Stimulated activated naive B cell treated with anti-CD40 and anti-IgM and Interleukin-4, amounts not matched to agents 10 μg/mL and 1 μg/mL and 100 μg/mL, for 72 hours (primary cell): ENCODE results near the gene FAAP20.

Experiments used
- ATAC-seq, 2 donors: fragments of 150-1000 bp; cut with Tn5 transposase; replicated peaks; 2 replicates each; pipeline ENCODE4 v1.10.0; 2021; ENCODE audit warnings: moderate library complexity in 1 of 2
- DNase-seq: peaks from one replicate; pipeline ENCODE4 v3.0.0; 2021
- H3K27ac Mint-ChIP-seq: one replicate; pipeline ENCODE4 v1.8.0; 2022; ENCODE audit warnings: mild to moderate bottlenecking, mixed read lengths
- H3K27me3 Mint-ChIP-seq, 2 donors: one replicate each; pipeline ENCODE4 v1.8.0; 2022; ENCODE audit warnings: mixed read lengths in 2 of 2
- H3K36me3 Mint-ChIP-seq, 2 donors: one replicate each; pipeline ENCODE4 v1.8.0; 2022; ENCODE audit warnings: mixed read lengths in 2 of 2, mild to moderate bottlenecking in 1 of 2
- H3K4me1 Mint-ChIP-seq, 2 donors: one replicate each; pipeline ENCODE4 v1.8.0; 2022; ENCODE audit warnings: mixed read lengths in 2 of 2, mild to moderate bottlenecking in 1 of 2
- H3K4me3 Mint-ChIP-seq, 2 donors: one replicate each; pipeline ENCODE4 v1.8.0; 2022; ENCODE audit warnings: mild to moderate bottlenecking in 2 of 2, mixed read lengths in 2 of 2, moderate library complexity in 1 of 2
- H3K9me3 Mint-ChIP-seq, 2 donors: one replicate each; pipeline ENCODE4 v1.8.0; 2022; ENCODE audit warnings: mixed read lengths in 2 of 2, mild to moderate bottlenecking in 1 of 2

FAAP20 gene

DNA sequence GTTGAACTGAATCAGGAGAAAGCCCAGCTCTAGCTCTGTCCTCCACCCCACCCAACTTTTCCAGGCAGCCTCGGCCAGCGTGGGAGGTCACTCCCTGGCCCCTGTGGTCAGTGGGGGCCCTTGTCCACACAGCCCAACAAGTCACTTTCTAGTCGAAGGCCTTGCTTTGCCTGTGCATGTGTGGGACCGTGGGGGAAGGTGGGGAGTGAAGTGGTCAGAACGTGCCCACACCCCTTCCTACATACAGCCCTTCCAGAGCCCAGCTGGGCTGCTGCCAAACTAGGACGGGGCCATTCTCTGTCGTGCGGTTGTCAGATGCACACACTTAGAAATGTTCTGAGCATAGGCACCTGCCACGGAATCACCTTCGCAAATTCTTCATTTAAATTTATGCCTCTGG, 18.0 kb downstream of the FAAP20 start:
- Mint-ChIP-seq H3K36me3 (peaks cover 25 to 47% of the 10 kb centered on the region in 2 donors), H3K27ac (no peak overlapping the region), H3K27me3 (no peaks in the 10 kb centered on the region), H3K4me3 (no peak overlapping the region), H3K9me3 (no peaks in the 10 kb centered on the region), H3K4me1 (peaks cover 0 to 8% of the 10 kb centered on the region in 2 donors)
- DNase-seq (no peak), ATAC-seq (no peak)

DNA sequence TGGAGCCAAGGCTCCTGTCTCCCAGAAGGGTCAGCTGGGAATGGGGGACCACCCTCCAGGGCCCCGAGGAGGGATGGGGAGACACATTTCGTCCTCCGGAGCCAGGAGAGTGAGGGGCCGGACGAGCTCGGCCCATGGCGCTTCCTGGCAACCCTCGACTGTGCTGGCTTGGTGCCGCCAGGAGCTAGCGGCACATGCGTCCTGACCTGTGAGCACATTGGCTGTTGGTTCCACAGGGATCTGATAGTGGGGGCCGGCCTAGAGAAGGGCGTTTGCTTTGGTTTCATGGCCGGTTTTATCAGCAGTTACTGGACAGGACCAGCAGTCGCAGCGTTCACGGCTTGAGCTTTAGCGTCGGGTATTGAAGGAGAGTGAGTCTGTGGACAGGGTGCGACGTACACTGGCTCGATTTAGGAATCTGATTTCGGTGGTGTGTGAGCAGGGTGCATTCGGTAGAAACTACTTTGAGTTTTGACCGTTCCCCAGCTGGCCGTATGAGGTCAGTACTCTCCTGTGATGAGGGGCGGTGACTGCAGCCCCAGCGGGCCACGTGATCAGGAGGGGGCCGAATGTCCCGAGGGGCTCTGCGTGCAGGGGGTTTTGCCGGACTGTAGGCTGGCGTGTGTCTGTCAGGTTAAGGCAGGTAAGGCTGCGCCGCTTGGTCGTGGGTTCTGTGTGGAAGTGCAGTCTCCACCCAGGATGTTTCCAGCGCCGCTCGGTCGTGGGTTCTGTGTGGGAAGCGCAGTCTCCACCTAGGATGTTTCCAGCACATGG, 18.7 kb downstream of the FAAP20 start:
- no peaks in the 10 kb centered on the region for H3K27me3 Mint-ChIP-seq
- ATAC-seq, result no peak
- no peak overlapping the region for H3K27ac Mint-ChIP-seq
- H3K9me3 Mint-ChIP-seq, result no peaks in the 10 kb centered on the region
- peaks cover 27 to 50% of the 10 kb centered on the region in 2 donors for H3K36me3 Mint-ChIP-seq
- H3K4me3 Mint-ChIP-seq, result no peak overlapping the region
- DNase-seq, result no peak
- peaks cover 0 to 8% of the 10 kb centered on the region in 2 donors for H3K4me1 Mint-ChIP-seq

DNA sequence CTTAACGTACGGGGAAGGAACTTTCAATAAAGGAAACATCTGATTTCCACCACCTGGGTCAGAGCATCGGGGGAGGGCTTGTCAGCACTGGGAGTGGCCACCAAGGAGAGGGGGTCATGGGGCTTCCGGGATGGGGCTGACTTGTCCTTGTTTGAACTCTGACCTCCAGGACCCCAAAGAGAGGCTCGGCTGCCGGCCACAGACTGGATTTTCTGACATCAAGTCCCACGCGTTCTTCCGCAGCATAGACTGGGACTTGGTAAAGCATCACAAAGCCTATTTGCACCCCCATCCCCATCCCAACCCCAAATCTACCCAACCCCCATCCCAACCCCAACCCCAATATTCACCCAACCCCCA, 19.5 kb downstream of the FAAP20 start:
- H3K9me3 Mint-ChIP-seq, result no peaks in the 10 kb centered on the region
- H3K27ac Mint-ChIP-seq, result no peak overlapping the region
- no peaks in the 10 kb centered on the region for H3K27me3 Mint-ChIP-seq
- H3K36me3 Mint-ChIP-seq, result peaks cover 30 to 44% of the 10 kb centered on the region in 2 donors
- DNase-seq, result no peak
- ATAC-seq, result no peak
- peaks cover 0 to 8% of the 10 kb centered on the region in 2 donors for H3K4me1 Mint-ChIP-seq
- H3K4me3 Mint-ChIP-seq, result no peak overlapping the region

DNA sequence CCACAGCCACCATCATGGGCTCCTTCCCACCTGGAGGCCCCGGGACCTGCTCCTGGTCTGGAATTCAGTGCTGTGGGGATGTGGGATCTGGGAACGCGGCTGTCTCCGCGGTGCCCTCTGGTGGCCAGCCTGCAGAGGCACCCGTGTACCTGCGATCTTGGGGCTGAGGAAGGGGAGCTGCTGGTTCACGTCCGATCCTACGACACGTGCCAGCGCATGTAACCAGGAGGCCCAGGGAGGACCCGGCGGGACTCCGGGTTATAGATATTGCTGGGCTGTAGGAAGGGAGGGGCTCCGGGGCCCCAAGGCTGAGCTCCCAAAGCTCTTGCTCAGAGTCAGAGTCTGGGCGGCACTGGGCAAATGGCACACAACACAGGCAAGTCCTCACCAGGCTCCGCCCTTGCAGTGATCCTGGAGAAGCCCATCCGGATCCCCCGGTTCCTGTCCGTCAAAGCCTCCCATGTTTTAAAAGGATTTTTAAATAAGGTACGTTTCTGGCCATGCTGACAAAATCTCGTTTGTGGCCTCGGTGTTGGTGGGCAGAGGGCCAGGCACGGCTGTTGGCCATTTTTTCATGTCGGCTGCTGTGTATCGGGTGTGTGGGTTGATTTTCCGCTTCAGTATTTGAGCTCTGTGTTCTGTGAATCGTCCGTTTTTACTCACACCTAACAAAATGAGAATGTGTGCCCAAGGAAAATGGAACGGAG, 20.1 kb downstream of the FAAP20 start:
- no peaks in the 10 kb centered on the region for H3K9me3 Mint-ChIP-seq
- peaks cover 0 to 8% of the 10 kb centered on the region in 2 donors for H3K4me1 Mint-ChIP-seq
- DNase-seq (no peak), ATAC-seq (peak; percentile 65)
- no peaks in the 10 kb centered on the region for H3K27me3 Mint-ChIP-seq
- H3K27ac Mint-ChIP-seq, result no peak overlapping the region
- peaks cover 30 to 38% of the 10 kb centered on the region in 2 donors for H3K36me3 Mint-ChIP-seq
- peak overlapping the region in 1 of 2 donors; percentile 57 for H3K4me3 Mint-ChIP-seq

DNA sequence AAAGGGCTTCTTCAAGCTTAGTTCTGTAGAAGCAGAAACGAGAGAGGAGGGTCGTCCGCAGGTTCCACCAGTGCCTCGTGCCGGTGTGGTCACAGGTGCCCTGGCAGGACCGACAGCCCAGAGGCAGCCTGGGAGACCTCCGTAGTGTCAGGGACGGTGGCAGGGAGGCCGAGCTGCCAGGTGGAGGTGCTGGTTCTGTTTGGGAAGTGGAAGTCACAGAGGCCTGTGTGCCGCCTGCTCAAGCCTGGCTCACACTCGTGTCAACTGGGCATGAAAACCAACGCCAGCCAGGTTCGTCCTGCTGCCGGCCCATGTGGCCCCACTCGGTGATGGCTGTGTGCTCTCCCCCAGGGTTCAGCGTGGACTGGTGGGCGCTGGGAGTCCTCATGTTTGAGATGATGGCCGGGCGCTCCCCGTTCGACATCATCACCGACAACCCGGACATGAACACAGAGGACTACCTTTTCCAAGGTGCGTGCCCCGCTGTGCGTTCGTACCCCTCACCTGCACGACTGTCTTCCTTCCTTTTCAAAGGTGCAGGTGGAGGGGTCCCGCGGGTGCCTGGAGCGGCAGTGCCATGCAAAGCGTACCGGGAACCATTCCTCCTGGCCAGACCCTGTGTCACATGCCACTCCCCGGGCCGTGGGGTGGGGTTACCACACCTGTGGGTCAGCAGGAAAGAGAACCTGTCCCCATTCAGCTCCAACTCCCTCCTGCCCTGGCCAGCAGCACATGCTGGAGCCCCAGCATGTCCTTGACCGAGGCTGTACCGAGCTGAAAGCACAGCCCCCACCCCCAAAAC, 20.8 kb downstream of the FAAP20 start:
- Mint-ChIP-seq H3K27ac (peak overlapping the region; percentile 51), H3K4me3 (no peak overlapping the region), H3K27me3 (no peaks in the 10 kb centered on the region), H3K4me1 (peaks cover 0 to 8% of the 10 kb centered on the region in 2 donors), H3K9me3 (no peaks in the 10 kb centered on the region), H3K36me3 (peaks cover 30 to 36% of the 10 kb centered on the region in 2 donors)
- ATAC-seq (peak in 1 of 2 donors; percentile 14), DNase-seq (no peak)

DNA sequence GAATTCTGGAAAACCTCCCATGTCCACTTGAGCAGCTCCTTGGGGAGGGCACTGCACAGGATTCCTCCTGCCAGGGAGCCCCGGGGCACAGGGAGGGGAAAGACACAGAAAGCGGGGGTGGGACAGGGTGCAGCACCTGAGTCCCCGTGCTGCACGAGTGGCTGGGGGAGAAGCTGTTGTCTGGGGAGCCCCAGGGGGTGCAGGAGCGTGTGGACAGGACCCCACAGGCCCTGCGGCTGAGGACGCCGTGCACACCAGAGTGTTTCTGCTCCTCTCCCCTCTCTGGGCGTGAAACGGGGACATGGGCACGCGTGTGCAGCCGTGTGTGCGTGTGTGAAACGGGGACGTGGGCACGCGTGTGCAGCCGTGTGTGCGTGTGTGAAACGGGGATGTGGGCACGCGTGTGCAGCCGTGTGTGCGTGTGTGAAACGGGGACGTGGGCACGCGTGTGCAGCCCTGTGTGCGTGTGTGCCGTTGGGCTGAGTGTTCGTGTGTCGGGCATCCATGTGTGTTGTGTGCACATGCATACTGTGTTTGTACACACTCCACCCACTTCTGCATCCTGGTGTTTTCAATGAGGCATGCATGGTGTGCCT, 21.9 kb downstream of the FAAP20 start:
- H3K4me1 Mint-ChIP-seq, result peaks cover 0 to 8% of the 10 kb centered on the region in 2 donors
- no peak overlapping the region for H3K27ac Mint-ChIP-seq
- no peak for ATAC-seq
- DNase-seq, result no peak
- H3K4me3 Mint-ChIP-seq, result no peak overlapping the region
- H3K36me3 Mint-ChIP-seq, result peaks cover 25 to 33% of the 10 kb centered on the region in 2 donors
- H3K9me3 Mint-ChIP-seq, result no peaks in the 10 kb centered on the region
- H3K27me3 Mint-ChIP-seq, result no peaks in the 10 kb centered on the region

DNA sequence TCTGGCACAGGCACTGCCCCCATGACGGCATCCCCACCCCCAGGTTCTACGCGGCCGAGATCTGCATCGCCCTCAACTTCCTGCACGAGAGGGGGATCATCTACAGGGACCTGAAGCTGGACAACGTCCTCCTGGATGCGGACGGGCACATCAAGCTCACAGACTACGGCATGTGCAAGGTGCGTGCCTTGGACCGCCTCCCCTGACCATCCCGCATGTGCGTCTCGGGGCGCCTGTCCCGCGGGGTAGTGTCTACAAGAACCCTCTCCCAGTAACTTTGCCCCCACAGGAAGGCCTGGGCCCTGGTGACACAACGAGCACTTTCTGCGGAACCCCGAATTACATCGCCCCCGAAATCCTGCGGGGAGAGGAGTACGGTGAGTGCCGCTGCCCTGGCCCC, 22.6 kb downstream of the FAAP20 start:
- H3K9me3 Mint-ChIP-seq, result no peaks in the 10 kb centered on the region
- peaks cover 0 to 8% of the 10 kb centered on the region in 2 donors for H3K4me1 Mint-ChIP-seq
- H3K27me3 Mint-ChIP-seq, result no peaks in the 10 kb centered on the region
- no peak overlapping the region for H3K27ac Mint-ChIP-seq
- peaks cover 22 to 29% of the 10 kb centered on the region in 2 donors for H3K36me3 Mint-ChIP-seq
- H3K4me3 Mint-ChIP-seq, result no peak overlapping the region
- ATAC-seq (no peak), DNase-seq (no peak)

DNA sequence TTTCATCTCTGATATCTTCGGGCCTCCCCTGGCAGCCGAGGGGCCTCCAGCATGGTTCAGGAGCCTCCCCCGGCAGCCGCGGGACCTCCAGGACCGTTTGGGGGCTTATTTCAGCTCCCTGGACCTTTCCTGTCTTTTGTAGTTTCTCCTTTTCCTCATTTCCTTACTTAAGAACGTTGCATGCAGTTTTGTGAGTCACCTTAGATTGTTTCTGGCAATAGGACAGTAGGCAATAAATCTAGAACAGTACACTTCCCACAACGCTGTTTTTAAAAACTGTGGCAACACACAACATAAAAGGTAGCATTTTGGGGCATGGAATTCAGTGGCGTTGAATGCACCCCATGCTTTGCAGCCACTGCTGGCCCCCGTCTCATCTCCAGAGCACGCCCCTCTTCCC, 24.4 kb downstream of the FAAP20 start:
- Mint-ChIP-seq H3K4me3 (no peak overlapping the region), H3K9me3 (no peaks in the 10 kb centered on the region), H3K4me1 (peaks cover 0 to 8% of the 10 kb centered on the region in 2 donors), H3K27ac (no peak overlapping the region), H3K36me3 (peaks cover 18 to 21% of the 10 kb centered on the region in 2 donors), H3K27me3 (no peaks in the 10 kb centered on the region)
- ATAC-seq, result no peak
- no peak for DNase-seq

DNA sequence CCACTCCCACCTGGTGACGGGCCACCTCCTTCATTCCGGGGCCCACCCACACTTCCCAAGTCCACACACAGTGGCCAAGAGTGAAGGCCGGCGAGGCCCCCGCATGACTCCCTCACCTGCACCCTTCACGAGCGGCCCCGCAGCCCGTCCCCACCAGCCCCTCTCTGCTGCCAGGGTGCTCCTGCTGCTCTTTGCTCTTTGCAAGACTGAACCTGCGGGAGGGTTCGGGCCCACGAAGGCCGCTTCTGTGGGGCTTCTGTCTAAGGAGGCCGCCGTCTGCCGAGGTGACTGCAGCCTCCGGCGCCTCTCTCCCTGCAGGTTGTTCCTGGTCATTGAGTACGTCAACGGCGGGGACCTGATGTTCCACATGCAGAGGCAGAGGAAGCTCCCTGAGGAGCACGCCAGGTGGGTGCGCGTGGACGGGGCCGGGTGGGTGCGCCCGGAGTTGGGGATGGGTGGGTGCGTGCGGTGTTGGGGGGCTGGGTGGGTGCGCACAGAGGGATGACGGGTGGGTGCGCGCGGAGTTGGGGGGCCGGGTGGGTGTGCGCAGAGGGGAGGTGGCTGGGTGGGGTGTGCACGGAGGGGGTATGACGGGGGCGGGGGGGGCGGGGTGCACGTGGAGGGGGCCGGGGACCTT, 25.3 kb downstream of the FAAP20 start:
- no peaks in the 10 kb centered on the region for H3K27me3 Mint-ChIP-seq

DNA sequence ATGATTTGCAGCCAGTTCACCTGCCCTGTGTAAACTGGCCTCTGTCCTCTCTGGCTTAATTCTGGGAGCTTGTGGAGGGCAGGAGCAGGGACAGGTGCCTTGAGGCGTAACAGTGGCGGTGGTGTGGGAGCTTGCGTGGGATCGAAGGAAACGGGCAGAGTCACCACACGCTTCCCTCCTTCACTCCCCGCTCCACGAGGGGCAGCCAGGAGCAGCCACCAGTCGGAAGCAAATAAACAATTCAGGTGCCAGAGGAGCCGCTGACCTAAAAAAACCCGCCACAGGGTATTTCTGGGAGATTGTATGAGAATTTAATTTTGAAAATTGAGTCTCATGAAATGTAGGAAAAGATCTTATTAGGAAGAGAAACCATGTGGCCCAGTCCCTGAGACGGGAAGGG, 26.0 kb downstream of the FAAP20 start:
- no peaks in the 10 kb centered on the region for H3K4me1 Mint-ChIP-seq
- no peaks in the 10 kb centered on the region for H3K9me3 Mint-ChIP-seq
- ATAC-seq (no peak), DNase-seq (no peak)
- H3K4me3 Mint-ChIP-seq, result no peak overlapping the region
- H3K27ac Mint-ChIP-seq, result no peak overlapping the region
- H3K27me3 Mint-ChIP-seq, result no peaks in the 10 kb centered on the region
- peaks cover 23 to 31% of the 10 kb centered on the region in 2 donors for H3K36me3 Mint-ChIP-seq

More for the DNA sequence above, 25.3 kb downstream of the FAAP20 start:
- Mint-ChIP-seq H3K9me3 (no peaks in the 10 kb centered on the region), H3K36me3 (peaks cover 16 to 26% of the 10 kb centered on the region in 2 donors), H3K4me1 (peaks cover 0 to 5% of the 10 kb centered on the region in 2 donors), H3K4me3 (no peak overlapping the region), H3K27ac (no peak overlapping the region)
- no peak for DNase-seq
- ATAC-seq, result no peak

DNA sequence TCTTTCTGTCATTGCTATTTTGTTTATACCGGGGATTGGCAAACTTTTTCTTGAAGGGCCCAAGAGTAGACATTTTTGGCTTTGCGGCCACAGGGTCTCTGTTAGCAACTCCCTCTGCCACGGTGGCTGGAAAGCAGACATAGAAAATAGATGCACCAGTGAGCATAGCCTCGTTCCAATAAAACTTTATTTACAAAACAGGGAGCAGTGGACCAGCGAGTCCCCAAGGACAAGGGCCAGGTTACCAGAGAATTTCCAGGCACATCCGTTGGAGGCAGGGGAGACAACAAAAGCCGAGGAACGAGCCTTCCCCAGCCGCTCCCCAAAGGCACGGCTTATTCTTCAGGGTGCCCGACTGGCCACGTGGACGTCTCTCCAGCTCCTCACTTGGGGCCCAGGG, 26.5 kb downstream of the FAAP20 start:
- Mint-ChIP-seq H3K36me3 (peaks cover 27 to 34% of the 10 kb centered on the region in 2 donors), H3K27ac (no peak overlapping the region), H3K27me3 (no peaks in the 10 kb centered on the region), H3K4me3 (no peak overlapping the region), H3K9me3 (peaks cover 0 to under 1% of the 10 kb centered on the region in 2 donors), H3K4me1 (no peaks in the 10 kb centered on the region)
- no peak for DNase-seq
- no peak for ATAC-seq

DNA sequence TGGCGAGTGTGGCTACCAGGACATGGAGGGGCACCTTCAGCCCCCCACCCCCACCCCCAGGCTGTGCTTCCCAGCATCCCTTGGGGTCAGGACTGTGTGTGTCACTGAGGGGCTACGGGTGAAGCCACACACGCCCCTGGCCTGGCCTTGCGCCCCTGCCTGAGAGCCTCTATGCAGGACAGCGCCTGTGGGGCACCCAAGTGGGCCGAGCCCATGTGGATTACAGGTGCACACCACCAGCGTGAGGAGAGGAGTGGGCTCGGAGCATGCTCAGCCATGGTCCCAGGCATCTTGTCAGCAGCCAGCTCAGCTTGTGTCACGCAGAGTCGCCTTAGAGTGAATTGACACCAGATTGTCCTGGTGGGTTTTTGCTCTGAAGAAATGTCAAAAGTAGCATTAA, 27.9 kb downstream of the FAAP20 start:
- Mint-ChIP-seq H3K9me3 (peaks cover 0 to 3% of the 10 kb centered on the region in 2 donors), H3K4me1 (no peaks in the 10 kb centered on the region), H3K4me3 (no peak overlapping the region), H3K27me3 (no peaks in the 10 kb centered on the region), H3K36me3 (peaks cover 23 to 31% of the 10 kb centered on the region in 2 donors), H3K27ac (no peak overlapping the region)
- no peak for DNase-seq
- no peak for ATAC-seq

DNA sequence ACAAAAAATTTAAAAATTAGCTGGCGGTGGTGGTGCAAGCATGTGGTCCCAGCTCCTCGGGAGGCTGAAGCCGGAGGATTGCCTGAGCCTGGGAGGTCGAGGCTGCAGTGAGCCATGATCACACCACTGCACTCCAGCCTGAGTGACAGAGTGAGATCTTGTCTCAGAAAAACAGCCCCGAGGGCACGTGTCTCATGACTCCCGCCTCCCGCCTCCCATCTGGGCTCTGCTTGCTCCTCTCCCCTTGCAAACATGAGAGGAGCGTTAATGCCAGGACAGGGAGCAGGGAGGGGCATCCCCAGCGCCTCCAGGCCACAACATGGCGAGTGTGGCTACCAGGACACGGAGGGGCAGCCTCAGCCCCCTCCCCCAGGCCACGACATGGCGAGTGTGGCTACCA, 28.3 kb downstream of the FAAP20 start:
- no peaks in the 10 kb centered on the region for H3K4me1 Mint-ChIP-seq
- ATAC-seq, result no peak
- no peak for DNase-seq
- H3K36me3 Mint-ChIP-seq, result peaks cover 20 to 27% of the 10 kb centered on the region in 2 donors
- H3K4me3 Mint-ChIP-seq, result no peak overlapping the region
- H3K27me3 Mint-ChIP-seq, result no peaks in the 10 kb centered on the region
- H3K27ac Mint-ChIP-seq, result no peak overlapping the region
- peaks cover 0 to 3% of the 10 kb centered on the region in 2 donors for H3K9me3 Mint-ChIP-seq

DNA sequence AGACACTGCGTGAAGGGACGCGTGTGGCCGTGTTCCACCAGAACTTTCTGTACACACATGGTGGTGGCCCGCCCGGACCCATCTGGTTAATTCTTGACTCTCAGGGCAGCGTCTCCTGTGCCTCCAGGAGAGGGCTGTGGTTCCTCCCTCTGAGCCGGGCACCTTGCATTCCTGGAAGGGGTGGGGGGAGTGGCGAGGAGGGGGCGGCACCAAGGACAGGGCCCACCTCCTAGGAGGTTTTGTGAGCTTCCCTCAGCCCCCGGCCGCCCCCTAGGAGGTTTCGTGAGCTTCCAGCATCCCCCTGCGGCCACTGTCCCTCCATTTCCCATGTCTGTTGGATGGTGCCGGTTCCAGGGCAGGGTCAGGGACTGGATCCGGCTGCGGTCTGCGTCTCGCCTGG, 28.9 kb downstream of the FAAP20 start:
- H3K27me3 Mint-ChIP-seq, result no peaks in the 10 kb centered on the region
- no peaks in the 10 kb centered on the region for H3K4me1 Mint-ChIP-seq
- no peak overlapping the region for H3K4me3 Mint-ChIP-seq
- no peak for ATAC-seq
- DNase-seq, result no peak
- peaks cover 0 to 3% of the 10 kb centered on the region in 2 donors for H3K9me3 Mint-ChIP-seq
- H3K27ac Mint-ChIP-seq, result no peak overlapping the region
- peaks cover 20 to 29% of the 10 kb centered on the region in 2 donors for H3K36me3 Mint-ChIP-seq
